CD4-positive, alpha-beta T cell treated with Interleukin-2 at 100 ng/mL for 4 hours (primary cell): ENCODE results near the gene TRIM59.

Experiments
- DNase-seq: peaks from one replicate; pipeline ENCODE4 v3.0.0-alpha.2; 2020; ENCODE audit warnings: low spot score

TRIM59 gene

GRCh38 chr3:160402221-160403027 lies 47.2 kb downstream of the TRIM59 start:
- no peak for DNase-seq

- DNase-seq, result peak; percentile 27
Measured at GRCh38 chr3:160401291-160402095, 48.1 kb downstream of the TRIM59 start.

- no peak for DNase-seq
Measured at GRCh38 chr3:160400702-160401150, 48.9 kb downstream of the TRIM59 start.

GRCh38 chr3:160400030-160400701 lies 49.4 kb downstream of the TRIM59 start:
- DNase-seq, result peak; percentile 16

GRCh38 chr3:160399125-160400029 lies 50.2 kb downstream of the TRIM59 start, which contains the start of the genes IFT80 and SMC4:
IFT80 (minus strand) TSS chr3:160399225; CDS start chr3:160384600, 14,625 bp downstream.
SMC4 (plus strand) TSS chr3:160399650; CDS start chr3:160400827, 1,177 bp downstream.
- DNase-seq, result peak; percentile 97

- DNase-seq, result no peak
Measured at GRCh38 chr3:160398820-160399124, 50.8 kb downstream of the TRIM59 start.

- no peak for DNase-seq
Measured at GRCh38 chr3:160395297-160395696, 54.3 kb downstream of the TRIM59 start.

GRCh38 chr3:160394009-160394392 lies 55.6 kb downstream of the TRIM59 start:
- no peak for DNase-seq

GRCh38 chr3:160393346-160394008 lies 56.1 kb downstream of the TRIM59 start:
- DNase-seq, result no peak

GRCh38 chr3:160392798-160393197 lies 56.8 kb downstream of the TRIM59 start:
- DNase-seq, result no peak

GRCh38 chr3:160390565-160391138 lies 58.9 kb downstream of the TRIM59 start:
- no peak for DNase-seq
